Fibroblast of lung (primary cell): ENCODE measurements around the gene TSEN2. TPM values are rescaled to one million over a fixed set of nuclear protein-coding genes. Genes with fewer than 3 reads are reported as not detected.

Experiments used
- DNase-seq, 2 donors: peaks; one replicate each; pipeline versions ENCODE4 v3.0.0 to v3.0.0-alpha.2; 2010; ENCODE audit warnings: low read depth in 2 of 2
- H2AFZ ChIP-seq: 2 replicates; pipeline ENCODE4 v1.5.1; 2012; ENCODE audit warnings: low read length, control low read depth, inconsistent platforms
- H3K27ac ChIP-seq: 2 replicates; pipeline ENCODE4 v1.5.1; 2011; ENCODE audit warnings: low read length, control low read depth; ENCODE audit not compliant: insufficient read depth
- H3K27me3 ChIP-seq: 2 replicates; pipeline ENCODE4 v1.5.1; 2011; ENCODE audit warnings: mild to moderate bottlenecking, low read length; ENCODE audit not compliant: control insufficient read depth, insufficient read depth
- H3K36me3 ChIP-seq: 2 replicates; pipeline ENCODE4 v1.5.1; 2011; ENCODE audit warnings: low read length; ENCODE audit not compliant: control insufficient read depth, insufficient read depth
- H3K4me1 ChIP-seq: 2 replicates; pipeline ENCODE4 v1.5.1; 2011; ENCODE audit warnings: low read length; ENCODE audit not compliant: control insufficient read depth, insufficient read depth; ENCODE audit errors: extremely low read depth
- H3K4me2 ChIP-seq: 2 replicates; pipeline ENCODE4 v1.5.1; 2011; ENCODE audit warnings: low read length, control low read depth; ENCODE audit not compliant: insufficient read depth; ENCODE audit errors: extremely low read depth
- H3K4me3 ChIP-seq, 4 experiments: fragments of 200-600 bp in 1 of 4; sonication (generic) in 1 of 4; replicated peaks in 1 of 4; 2 replicates each; pipeline ENCODE4 v1.5.1; 2011 to 2016; ENCODE audit warnings: low read length in 4 of 4, low read depth in 3 of 4, mild to moderate bottlenecking in 3 of 4, control low read depth in 2 of 4, inconsistent platforms in 1 of 4, mixed read lengths in 1 of 4; ENCODE audit not compliant: insufficient read depth in 1 of 4; ENCODE audit errors: control extremely low read depth in 1 of 4
- H3K79me2 ChIP-seq: 2 replicates; pipeline ENCODE4 v1.5.1; 2012; ENCODE audit warnings: mild to moderate bottlenecking, low read length, inconsistent platforms; ENCODE audit not compliant: control insufficient read depth, insufficient read depth
- H3K9ac ChIP-seq: 2 replicates; pipeline ENCODE4 v1.5.1; 2011; ENCODE audit warnings: mild to moderate bottlenecking, low read length, control low read depth; ENCODE audit not compliant: insufficient read depth
- H3K9me3 ChIP-seq: 2 replicates; pipeline ENCODE4 v1.5.1; 2012; ENCODE audit warnings: low read depth, low read length; ENCODE audit not compliant: control insufficient read depth, insufficient read depth
- H4K20me1 ChIP-seq: 2 replicates; pipeline ENCODE4 v1.5.1; 2011; ENCODE audit warnings: low read length; ENCODE audit not compliant: control insufficient read depth, insufficient read depth; ENCODE audit errors: extremely low read depth
- EZH2 ChIP-seq: IDR thresholded peaks from 2 replicates; pipeline ENCODE4 v1.5.1; 2012; ENCODE audit warnings: low read length, control low read depth, mild to moderate bottlenecking; ENCODE audit errors: missing control alignments
- polyA plus RNA-seq, 2 donors: library from polyadenylated mRNA; depleted of rRNA in 1 of 2; stranded (reverse) in 1 of 2; unstranded in 1 of 2; fragments of >200 nt; gene quantifications; 2 replicates each; pipeline ENCODE4 v1.2.1, GENCODE V29; 2011 to 2012; ENCODE audit warnings: missing spikeins in 1 of 2
- total RNA-seq: library from RNA; depleted of rRNA; stranded (reverse); fragments of >200 nt; gene quantifications from 2 replicates; pipeline ENCODE4 v1.2.1, GENCODE V29; 2014
- TF ChIP-seq, protein P1 (sequence below), 2 donors: IDR thresholded peaks in 1 of 2; conservative IDR thresholded peaks in 1 of 2; 1 replicate in 1 of 2; 2 replicates in 1 of 2; pipeline ENCODE4 v1.5.1; 2011 to 2012; ENCODE audit warnings: low read length in 2 of 2, control low read depth in 1 of 2, inconsistent platforms in 1 of 2, low read depth in 1 of 2, mild to moderate bottlenecking in 1 of 2

TSEN2 gene
- total and polyA plus RNA-seq, 2 donors (not counting 1 experiment from before 2014, with no cell fraction given) = 9.8 to 14.4 TPM

DNA sequence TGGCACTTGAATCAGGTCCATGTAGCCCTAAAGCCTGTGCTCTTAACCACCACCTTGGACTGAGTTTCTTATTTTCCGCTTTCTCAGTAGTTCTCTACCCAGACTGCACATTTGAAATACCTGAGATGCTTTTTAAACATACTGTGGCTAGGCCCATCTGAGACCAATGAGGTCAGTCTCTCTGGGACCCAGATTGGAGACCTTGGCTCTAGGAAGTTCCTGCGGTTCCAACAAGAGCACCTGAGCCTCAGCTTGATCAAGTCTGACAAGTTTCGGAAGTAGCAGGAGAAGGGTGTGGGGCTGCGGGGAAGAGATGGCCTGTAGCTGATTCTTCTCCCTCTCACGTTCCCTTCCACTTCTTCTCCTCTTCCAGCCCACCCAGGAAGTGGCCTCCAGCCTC lies 11.5 kb upstream of the TSEN2 start:
- Histone ChIP-seq H3K9ac (no peak overlapping the region), H3K4me1 (peaks cover 5% of the 10 kb centered on the region), H3K36me3 (no peaks in the 10 kb centered on the region), H3K27ac (no peak overlapping the region), H3K9me3 (no peaks in the 10 kb centered on the region), H2AFZ (no peak overlapping the region), H3K27me3 (no peaks in the 10 kb centered on the region), H4K20me1 (no peaks in the 10 kb centered on the region), H3K4me3 (no peak overlapping the region), H3K79me2 (no peaks in the 10 kb centered on the region), H3K4me2 (no peak overlapping the region)
- no peak for DNase-seq
- no peak for TF ChIP-seq EZH2
- TF ChIP-seq, protein P1, sequence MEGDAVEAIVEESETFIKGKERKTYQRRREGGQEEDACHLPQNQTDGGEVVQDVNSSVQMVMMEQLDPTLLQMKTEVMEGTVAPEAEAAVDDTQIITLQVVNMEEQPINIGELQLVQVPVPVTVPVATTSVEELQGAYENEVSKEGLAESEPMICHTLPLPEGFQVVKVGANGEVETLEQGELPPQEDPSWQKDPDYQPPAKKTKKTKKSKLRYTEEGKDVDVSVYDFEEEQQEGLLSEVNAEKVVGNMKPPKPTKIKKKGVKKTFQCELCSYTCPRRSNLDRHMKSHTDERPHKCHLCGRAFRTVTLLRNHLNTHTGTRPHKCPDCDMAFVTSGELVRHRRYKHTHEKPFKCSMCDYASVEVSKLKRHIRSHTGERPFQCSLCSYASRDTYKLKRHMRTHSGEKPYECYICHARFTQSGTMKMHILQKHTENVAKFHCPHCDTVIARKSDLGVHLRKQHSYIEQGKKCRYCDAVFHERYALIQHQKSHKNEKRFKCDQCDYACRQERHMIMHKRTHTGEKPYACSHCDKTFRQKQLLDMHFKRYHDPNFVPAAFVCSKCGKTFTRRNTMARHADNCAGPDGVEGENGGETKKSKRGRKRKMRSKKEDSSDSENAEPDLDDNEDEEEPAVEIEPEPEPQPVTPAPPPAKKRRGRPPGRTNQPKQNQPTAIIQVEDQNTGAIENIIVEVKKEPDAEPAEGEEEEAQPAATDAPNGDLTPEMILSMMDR (conservative IDR thresholded peaks at IDR 0.05 in 1 of 2, IDR thresholded peaks at IDR 0.05 in 1 of 2; ENCODE audit: low read depth in 1 of 2, low read length in 2 of 2) = no peak

DNA sequence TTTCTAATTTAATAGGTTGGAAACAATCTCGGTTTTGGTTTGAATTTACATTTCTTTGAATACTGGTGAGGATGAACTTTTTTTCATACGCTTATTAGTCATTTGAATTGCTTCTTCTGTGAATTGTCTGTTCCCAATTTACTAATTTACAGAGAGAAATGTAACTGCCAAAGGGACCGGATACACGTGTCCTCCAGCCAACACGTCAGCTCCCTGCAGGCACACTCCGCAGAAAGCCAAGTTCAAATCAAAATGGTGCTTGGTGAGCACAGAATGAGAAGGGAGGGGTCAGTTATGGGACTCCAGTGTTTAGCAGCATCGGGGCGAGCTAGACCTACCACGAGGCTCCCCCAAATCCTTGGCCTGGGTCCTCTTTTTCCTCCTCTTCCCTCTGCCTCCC lies 10.8 kb upstream of the TSEN2 start:
- DNase-seq = no peak
- H3K27me3 ChIP-seq = no peaks in the 10 kb centered on the region
- H3K4me1 ChIP-seq = peaks cover 5% of the 10 kb centered on the region
- no peaks in the 10 kb centered on the region for H3K79me2 ChIP-seq
- no peak overlapping the region for H3K9ac ChIP-seq
- H3K4me2 ChIP-seq = no peak overlapping the region
- H4K20me1 ChIP-seq = no peaks in the 10 kb centered on the region
- H3K36me3 ChIP-seq = no peaks in the 10 kb centered on the region
- H3K4me3 ChIP-seq = no peak overlapping the region
- no peak overlapping the region for H2AFZ ChIP-seq
- no peak overlapping the region for H3K27ac ChIP-seq
- no peaks in the 10 kb centered on the region for H3K9me3 ChIP-seq
- TF ChIP-seq, protein P1 (conservative IDR thresholded peaks at IDR 0.05 in 1 of 2, IDR thresholded peaks at IDR 0.05 in 1 of 2; ENCODE audit: low read depth in 1 of 2, low read length in 2 of 2) = no peak
- TF ChIP-seq EZH2 = no peak

DNA sequence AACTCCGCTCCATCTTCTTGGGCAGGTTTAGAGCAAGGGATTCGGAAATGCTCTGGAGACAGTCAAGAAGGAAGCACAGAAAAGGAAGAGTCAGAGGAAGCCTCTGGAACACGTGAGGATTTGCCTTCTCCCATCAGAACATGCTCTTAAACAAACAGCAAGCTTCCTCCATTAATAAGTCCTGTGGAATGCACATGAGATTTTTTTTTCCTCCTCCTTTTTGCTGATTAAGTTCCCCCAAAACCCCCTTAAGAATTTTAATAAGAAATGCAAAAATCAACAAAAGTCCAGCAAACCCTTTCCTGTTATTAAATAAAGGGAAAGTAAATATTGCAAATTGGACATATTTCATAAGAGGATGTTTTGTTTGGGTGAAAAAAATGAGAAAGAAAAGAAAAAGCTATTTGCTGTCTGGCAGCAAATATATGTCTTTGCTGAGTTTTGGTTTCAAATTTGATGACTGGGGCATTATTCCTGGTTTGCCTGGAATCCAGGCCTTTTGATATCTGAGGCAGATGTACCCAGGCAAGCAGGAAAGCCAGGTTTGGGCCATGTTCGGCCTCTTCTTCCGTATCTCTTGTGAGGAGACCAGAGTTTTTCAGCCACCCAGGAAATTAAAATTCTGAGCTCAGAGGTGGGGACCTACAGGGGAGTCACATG lies 7.9 kb upstream of the TSEN2 start:
- H4K20me1 ChIP-seq = no peaks in the 10 kb centered on the region
- H3K9ac ChIP-seq = no peak overlapping the region

More for the DNA sequence above, 7.9 kb upstream of the TSEN2 start:
- peak; percentile 64 to 67 for DNase-seq
- TF ChIP-seq EZH2 = no peak
- TF ChIP-seq, protein P1 (conservative IDR thresholded peaks at IDR 0.05 in 1 of 2, IDR thresholded peaks at IDR 0.05 in 1 of 2; ENCODE audit: low read depth in 1 of 2, low read length in 2 of 2) = no peak
- Histone ChIP-seq H3K79me2 (no peaks in the 10 kb centered on the region), H2AFZ (peak overlapping the region; percentile 54), H3K27me3 (no peaks in the 10 kb centered on the region), H3K4me3 (no peak overlapping the region), H3K4me1 (peaks cover 5% of the 10 kb centered on the region), H3K9me3 (no peaks in the 10 kb centered on the region), H3K27ac (no peak overlapping the region), H3K36me3 (no peaks in the 10 kb centered on the region), H3K4me2 (no peak overlapping the region)
